Kidney epithelial cell (primary cell): ENCODE results near the gene DNAI2. TPM values are rescaled to one million over a fixed set of nuclear protein-coding genes. Genes with fewer than 3 reads are reported as not detected.

Experiments used
- DNase-seq: peaks from one replicate; pipeline ENCODE4 v3.0.0-alpha.2; 2010; ENCODE audit warnings: low read depth
- H3K27me3 ChIP-seq: 2 replicates; pipeline ENCODE4 v1.6.0; 2011; ENCODE audit warnings: low read length; ENCODE audit not compliant: control insufficient read depth, insufficient read depth
- H3K36me3 ChIP-seq: 2 replicates; pipeline ENCODE4 v1.5.1; 2011; ENCODE audit warnings: low read length; ENCODE audit not compliant: control insufficient read depth, insufficient read depth
- H3K4me3 ChIP-seq: 2 replicates; pipeline ENCODE4 v1.5.1; 2011; ENCODE audit warnings: low read depth, mild to moderate bottlenecking, control low read depth, low read length
- CTCF ChIP-seq: IDR thresholded peaks from 2 replicates; pipeline ENCODE4 v1.5.1; 2011; ENCODE audit warnings: mild to moderate bottlenecking, moderate library complexity, low read length, control low read depth, inconsistent platforms; ENCODE audit not compliant: insufficient read depth, poor library complexity, severe bottlenecking
- total RNA-seq: library from RNA; depleted of rRNA; stranded (reverse); fragments of >200 nt; gene quantifications from 2 replicates; pipeline ENCODE4 v1.2.3, GENCODE V29; 2015

DNAI2 gene
- total RNA-seq, 1 donor from 2014 or later = not detected

GRCh38 chr17:74354561-74354960 lies 80.5 kb downstream of the DNAI2 start:
- no peak overlapping the region for H3K4me3 ChIP-seq
- peaks cover 73% of the 10 kb centered on the region for H3K27me3 ChIP-seq
- TF ChIP-seq CTCF = no peak
- H3K36me3 ChIP-seq = no peaks in the 10 kb centered on the region
- DNase-seq = no peak

- Histone ChIP-seq H3K27me3 (peaks cover 78% of the 10 kb centered on the region), H3K36me3 (no peaks in the 10 kb centered on the region), H3K4me3 (no peak overlapping the region)
- DNase-seq = no peak
- TF ChIP-seq CTCF = no peak
Measured at GRCh38 chr17:74355065-74355464, 81.0 kb downstream of the DNAI2 start.

GRCh38 chr17:74356646-74357465 lies 82.8 kb downstream of the DNAI2 start:
- H3K4me3 ChIP-seq = no peak overlapping the region
- no peaks in the 10 kb centered on the region for H3K36me3 ChIP-seq
- TF ChIP-seq CTCF = no peak
- no peak for DNase-seq
- H3K27me3 ChIP-seq = peaks cover 85% of the 10 kb centered on the region

- H3K4me3 ChIP-seq = no peak overlapping the region
- DNase-seq = no peak
- no peak for TF ChIP-seq CTCF
- no peaks in the 10 kb centered on the region for H3K36me3 ChIP-seq
- peaks cover 85% of the 10 kb centered on the region for H3K27me3 ChIP-seq
Measured at GRCh38 chr17:74357466-74357809, 83.4 kb downstream of the DNAI2 start.

GRCh38 chr17:74358697-74359096 lies 84.7 kb downstream of the DNAI2 start:
- Histone ChIP-seq H3K4me3 (no peak overlapping the region), H3K36me3 (no peaks in the 10 kb centered on the region), H3K27me3 (peaks cover 86% of the 10 kb centered on the region)
- TF ChIP-seq CTCF = no peak
- no peak for DNase-seq

GRCh38 chr17:74359916-74360315 lies 85.9 kb downstream of the DNAI2 start:
- no peak overlapping the region for H3K4me3 ChIP-seq
- H3K36me3 ChIP-seq = no peaks in the 10 kb centered on the region
- DNase-seq = no peak
- H3K27me3 ChIP-seq = peaks cover 76% of the 10 kb centered on the region
- TF ChIP-seq CTCF = no peak
